Measurements from ENCODE around the gene ZMAT5. TPM values are rescaled to one million over a fixed set of nuclear protein-coding genes. Genes with fewer than 3 reads are reported as not detected.

ZMAT5 gene
- total and polyA plus RNA-seq, 2 of the 13 experiments (the other 11 are each of a cell fraction or from before 2014, with no cell fraction given): 20.7 to 27.8 TPM

- TF ChIP-seq, protein P1, sequence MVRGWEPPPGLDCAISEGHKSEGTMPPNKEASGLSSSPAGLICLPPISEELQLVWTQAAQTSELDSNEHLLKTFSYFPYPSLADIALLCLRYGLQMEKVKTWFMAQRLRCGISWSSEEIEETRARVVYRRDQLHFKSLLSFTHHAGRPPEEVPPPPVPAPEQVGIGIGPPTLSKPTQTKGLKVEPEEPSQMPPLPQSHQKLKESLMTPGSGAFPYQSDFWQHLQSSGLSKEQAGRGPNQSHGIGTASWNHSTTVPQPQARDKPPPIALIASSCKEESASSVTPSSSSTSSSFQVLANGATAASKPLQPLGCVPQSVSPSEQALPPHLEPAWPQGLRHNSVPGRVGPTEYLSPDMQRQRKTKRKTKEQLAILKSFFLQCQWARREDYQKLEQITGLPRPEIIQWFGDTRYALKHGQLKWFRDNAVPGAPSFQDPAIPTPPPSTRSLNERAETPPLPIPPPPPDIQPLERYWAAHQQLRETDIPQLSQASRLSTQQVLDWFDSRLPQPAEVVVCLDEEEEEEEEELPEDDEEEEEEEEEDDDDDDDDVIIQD (CRISPR knock-in tag; IDR thresholded peaks at IDR 0.05; ENCODE audit: low read depth): peak; percentile 57; the same call in 1 of the 2 replicates
- peak; percentile 70 for TF ChIP-seq IRF2 (CRISPR knock-in tag; IDR thresholded peaks at IDR 0.05)
- TF ChIP-seq KDM5B (CRISPR knock-in tag; IDR thresholded peaks at IDR 0.05; ENCODE audit: borderline replicate concordance): no peak
- TF ChIP-seq MAX (IDR thresholded peaks at IDR 0.05): 0 out of 2 replicates have a peak, but pooled peaks have one; percentile 30
- TF ChIP-seq, protein P2, sequence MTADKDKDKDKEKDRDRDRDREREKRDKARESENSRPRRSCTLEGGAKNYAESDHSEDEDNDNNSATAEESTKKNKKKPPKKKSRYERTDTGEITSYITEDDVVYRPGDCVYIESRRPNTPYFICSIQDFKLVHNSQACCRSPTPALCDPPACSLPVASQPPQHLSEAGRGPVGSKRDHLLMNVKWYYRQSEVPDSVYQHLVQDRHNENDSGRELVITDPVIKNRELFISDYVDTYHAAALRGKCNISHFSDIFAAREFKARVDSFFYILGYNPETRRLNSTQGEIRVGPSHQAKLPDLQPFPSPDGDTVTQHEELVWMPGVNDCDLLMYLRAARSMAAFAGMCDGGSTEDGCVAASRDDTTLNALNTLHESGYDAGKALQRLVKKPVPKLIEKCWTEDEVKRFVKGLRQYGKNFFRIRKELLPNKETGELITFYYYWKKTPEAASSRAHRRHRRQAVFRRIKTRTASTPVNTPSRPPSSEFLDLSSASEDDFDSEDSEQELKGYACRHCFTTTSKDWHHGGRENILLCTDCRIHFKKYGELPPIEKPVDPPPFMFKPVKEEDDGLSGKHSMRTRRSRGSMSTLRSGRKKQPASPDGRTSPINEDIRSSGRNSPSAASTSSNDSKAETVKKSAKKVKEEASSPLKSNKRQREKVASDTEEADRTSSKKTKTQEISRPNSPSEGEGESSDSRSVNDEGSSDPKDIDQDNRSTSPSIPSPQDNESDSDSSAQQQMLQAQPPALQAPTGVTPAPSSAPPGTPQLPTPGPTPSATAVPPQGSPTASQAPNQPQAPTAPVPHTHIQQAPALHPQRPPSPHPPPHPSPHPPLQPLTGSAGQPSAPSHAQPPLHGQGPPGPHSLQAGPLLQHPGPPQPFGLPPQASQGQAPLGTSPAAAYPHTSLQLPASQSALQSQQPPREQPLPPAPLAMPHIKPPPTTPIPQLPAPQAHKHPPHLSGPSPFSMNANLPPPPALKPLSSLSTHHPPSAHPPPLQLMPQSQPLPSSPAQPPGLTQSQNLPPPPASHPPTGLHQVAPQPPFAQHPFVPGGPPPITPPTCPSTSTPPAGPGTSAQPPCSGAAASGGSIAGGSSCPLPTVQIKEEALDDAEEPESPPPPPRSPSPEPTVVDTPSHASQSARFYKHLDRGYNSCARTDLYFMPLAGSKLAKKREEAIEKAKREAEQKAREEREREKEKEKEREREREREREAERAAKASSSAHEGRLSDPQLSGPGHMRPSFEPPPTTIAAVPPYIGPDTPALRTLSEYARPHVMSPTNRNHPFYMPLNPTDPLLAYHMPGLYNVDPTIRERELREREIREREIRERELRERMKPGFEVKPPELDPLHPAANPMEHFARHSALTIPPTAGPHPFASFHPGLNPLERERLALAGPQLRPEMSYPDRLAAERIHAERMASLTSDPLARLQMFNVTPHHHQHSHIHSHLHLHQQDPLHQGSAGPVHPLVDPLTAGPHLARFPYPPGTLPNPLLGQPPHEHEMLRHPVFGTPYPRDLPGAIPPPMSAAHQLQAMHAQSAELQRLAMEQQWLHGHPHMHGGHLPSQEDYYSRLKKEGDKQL (CRISPR knock-in tag; IDR thresholded peaks at IDR 0.05; ENCODE audit: low read depth): peak; percentile 77
- 0 out of 2 replicates have a peak, but pooled peaks have one; percentile 35 for TF ChIP-seq RFXAP (CRISPR knock-in tag; IDR thresholded peaks at IDR 0.05; ENCODE audit: borderline replicate concordance)
- no peak for TF ChIP-seq SSRP1 (CRISPR knock-in tag; IDR thresholded peaks at IDR 0.05)
- peak; percentile 92 for TF ChIP-seq PITX1 (CRISPR knock-in tag; IDR thresholded peaks at IDR 0.05)
- TF ChIP-seq HNF1A (IDR thresholded peaks at IDR 0.05; ENCODE audit: low read depth): peak; percentile 93
- TF ChIP-seq HNF1A (CRISPR knock-in tag; IDR thresholded peaks at IDR 0.05; ENCODE audit: borderline replicate concordance): peak; percentile 97
- peak; percentile 67 for TF ChIP-seq ZFP36 (IDR thresholded peaks at IDR 0.05; ENCODE audit: borderline replicate concordance, low read depth, low read length, partially characterized antibody)
- TF ChIP-seq, protein P3, sequence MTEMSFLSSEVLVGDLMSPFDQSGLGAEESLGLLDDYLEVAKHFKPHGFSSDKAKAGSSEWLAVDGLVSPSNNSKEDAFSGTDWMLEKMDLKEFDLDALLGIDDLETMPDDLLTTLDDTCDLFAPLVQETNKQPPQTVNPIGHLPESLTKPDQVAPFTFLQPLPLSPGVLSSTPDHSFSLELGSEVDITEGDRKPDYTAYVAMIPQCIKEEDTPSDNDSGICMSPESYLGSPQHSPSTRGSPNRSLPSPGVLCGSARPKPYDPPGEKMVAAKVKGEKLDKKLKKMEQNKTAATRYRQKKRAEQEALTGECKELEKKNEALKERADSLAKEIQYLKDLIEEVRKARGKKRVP (CRISPR knock-in tag; IDR thresholded peaks at IDR 0.05): 0 out of 4 replicates have a peak, but pooled peaks of 1 of the 2 experiments have one; percentile 14
- peak; percentile 56; the same call in 1 of the 2 replicates for TF ChIP-seq FOSL2 (CRISPR knock-in tag; IDR thresholded peaks at IDR 0.05)
- TF ChIP-seq RBFOX2 (IDR thresholded peaks at IDR 0.05; ENCODE audit: low read depth, low read length): peak; percentile 17; the same call in 1 of the 2 replicates
- no peak for TF ChIP-seq FOXP1 (IDR thresholded peaks at IDR 0.05)
- peak; percentile 64; the same call in 1 of the 2 replicates for TF ChIP-seq FOXP1 (CRISPR knock-in tag; IDR thresholded peaks at IDR 0.05)
- TF ChIP-seq KDM3A (CRISPR knock-in tag; IDR thresholded peaks at IDR 0.05; ENCODE audit: low read depth): no peak
- peak; percentile 86 for TF ChIP-seq FOXA3 (CRISPR knock-in tag; IDR thresholded peaks at IDR 0.05)
Observed at GRCh38 chr22:29769723-29770321, 3.0 kb upstream of the ZMAT5 start (continued).
